KMS-11 (cell line): ENCODE data around the gene SYNE1.

Experiments
- H2AFZ ChIP-seq: fragments of 200-600 bp; sonication (generic); 2 replicates; pipeline ENCODE4 v1.6.1; 2016; ENCODE audit warnings: antibody characterized with exemption, mixed run types, low read depth
- H3K27ac ChIP-seq: fragments of 200-600 bp; sonication (generic); 2 replicates; pipeline ENCODE4 v1.6.1; 2016; ENCODE audit warnings: mild to moderate bottlenecking, mixed run types
- H3K27me3 ChIP-seq: fragments of 200-600 bp; sonication (generic); 2 replicates; pipeline ENCODE4 v1.6.1; 2017; ENCODE audit warnings: mild to moderate bottlenecking, low read depth, mixed run types, moderate library complexity; ENCODE audit not compliant: insufficient read depth
- H3K36me3 ChIP-seq: fragments of 200-600 bp; sonication (generic); 2 replicates; pipeline ENCODE4 v1.6.1; 2017; ENCODE audit warnings: mild to moderate bottlenecking, mixed run types; ENCODE audit not compliant: insufficient read depth
- H3K4me1 ChIP-seq: fragments of 200-600 bp; sonication (generic); 2 replicates; pipeline ENCODE4 v1.6.1; 2016; ENCODE audit warnings: mild to moderate bottlenecking, low read depth, mixed run types; ENCODE audit not compliant: poor library complexity, severe bottlenecking
- H3K4me2 ChIP-seq: fragments of 200-600 bp; sonication (generic); 2 replicates; pipeline ENCODE4 v1.7.0; 2016; ENCODE audit warnings: mild to moderate bottlenecking, mixed run types
- H3K4me3 ChIP-seq: fragments of 200-600 bp; sonication (generic); IDR thresholded peaks from 2 replicates; pipeline ENCODE4 v1.6.1; 2017; ENCODE audit warnings: low read depth, low read length, mixed read lengths; ENCODE audit not compliant: insufficient read depth
- H3K79me2 ChIP-seq: fragments of 200-600 bp; sonication (generic); 2 replicates; pipeline ENCODE4 v1.6.1; 2016; ENCODE audit warnings: low read depth, mixed run types; ENCODE audit not compliant: insufficient read depth
- H3K9ac ChIP-seq: fragments of 200-600 bp; sonication (generic); 2 replicates; pipeline ENCODE4 v1.6.1; 2016; ENCODE audit warnings: mild to moderate bottlenecking, mixed run types
- H4K20me1 ChIP-seq: fragments of 200-600 bp; sonication (generic); 2 replicates; pipeline ENCODE4 v1.6.1; 2016; ENCODE audit warnings: mild to moderate bottlenecking, mixed run types; ENCODE audit not compliant: insufficient read depth
- TF ChIP-seq, protein P1 (sequence below): fragments of 200-600 bp; sonication (generic); conservative IDR thresholded peaks from 2 replicates; pipeline ENCODE4 v1.6.1; 2017; ENCODE audit warnings: low read depth, mild to moderate bottlenecking, antibody characterized with exemption, low read length, moderate library complexity, mixed read lengths

The SYNE1 gene

DNA sequence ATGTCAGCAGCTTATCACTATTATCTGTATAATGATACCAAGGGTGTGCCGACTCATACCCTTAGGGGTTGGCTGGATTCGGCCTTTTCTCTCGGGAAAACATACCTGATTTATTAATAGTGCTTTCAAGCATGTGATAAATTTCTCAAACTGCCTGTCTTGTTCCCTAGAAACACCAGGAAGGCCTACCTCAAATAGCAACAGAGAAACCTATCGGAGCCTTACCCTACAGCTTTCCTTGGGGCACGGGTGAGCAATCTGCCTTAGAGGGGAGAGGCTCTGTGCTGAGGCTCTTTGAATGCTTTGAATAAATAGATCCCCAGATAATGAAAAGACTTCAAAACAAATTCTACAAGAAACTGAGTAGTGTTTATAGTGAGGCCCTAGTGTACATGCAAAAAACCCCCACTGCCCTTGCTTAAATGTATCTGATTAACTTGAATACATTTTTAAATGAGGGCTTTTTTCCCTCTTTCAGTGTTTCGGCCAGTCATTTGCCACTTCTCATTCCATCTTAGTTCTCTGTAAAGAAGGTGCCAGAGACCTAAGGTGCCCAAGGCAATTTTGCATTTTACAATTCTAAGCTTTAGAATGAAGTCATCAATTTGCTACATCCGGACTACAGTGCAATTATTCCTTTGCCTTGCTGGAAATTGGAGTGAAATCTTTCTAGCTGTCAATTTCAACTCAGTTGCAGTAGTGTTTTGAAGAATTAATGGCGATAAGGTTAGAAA lies 509.6 kb downstream of the SYNE1 start:
- Histone ChIP-seq H4K20me1 (no peaks in the 10 kb centered on the region), H3K4me2 (no peak overlapping the region), H3K4me3 (no peak overlapping the region), H3K9ac (no peak overlapping the region), H2AFZ (no peak overlapping the region), H3K79me2 (no peaks in the 10 kb centered on the region), H3K4me1 (peaks cover 7% of the 10 kb centered on the region), H3K27ac (no peak overlapping the region), H3K36me3 (no peaks in the 10 kb centered on the region), H3K27me3 (no peaks in the 10 kb centered on the region)
- TF ChIP-seq, protein P1, sequence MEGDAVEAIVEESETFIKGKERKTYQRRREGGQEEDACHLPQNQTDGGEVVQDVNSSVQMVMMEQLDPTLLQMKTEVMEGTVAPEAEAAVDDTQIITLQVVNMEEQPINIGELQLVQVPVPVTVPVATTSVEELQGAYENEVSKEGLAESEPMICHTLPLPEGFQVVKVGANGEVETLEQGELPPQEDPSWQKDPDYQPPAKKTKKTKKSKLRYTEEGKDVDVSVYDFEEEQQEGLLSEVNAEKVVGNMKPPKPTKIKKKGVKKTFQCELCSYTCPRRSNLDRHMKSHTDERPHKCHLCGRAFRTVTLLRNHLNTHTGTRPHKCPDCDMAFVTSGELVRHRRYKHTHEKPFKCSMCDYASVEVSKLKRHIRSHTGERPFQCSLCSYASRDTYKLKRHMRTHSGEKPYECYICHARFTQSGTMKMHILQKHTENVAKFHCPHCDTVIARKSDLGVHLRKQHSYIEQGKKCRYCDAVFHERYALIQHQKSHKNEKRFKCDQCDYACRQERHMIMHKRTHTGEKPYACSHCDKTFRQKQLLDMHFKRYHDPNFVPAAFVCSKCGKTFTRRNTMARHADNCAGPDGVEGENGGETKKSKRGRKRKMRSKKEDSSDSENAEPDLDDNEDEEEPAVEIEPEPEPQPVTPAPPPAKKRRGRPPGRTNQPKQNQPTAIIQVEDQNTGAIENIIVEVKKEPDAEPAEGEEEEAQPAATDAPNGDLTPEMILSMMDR: no peak

DNA sequence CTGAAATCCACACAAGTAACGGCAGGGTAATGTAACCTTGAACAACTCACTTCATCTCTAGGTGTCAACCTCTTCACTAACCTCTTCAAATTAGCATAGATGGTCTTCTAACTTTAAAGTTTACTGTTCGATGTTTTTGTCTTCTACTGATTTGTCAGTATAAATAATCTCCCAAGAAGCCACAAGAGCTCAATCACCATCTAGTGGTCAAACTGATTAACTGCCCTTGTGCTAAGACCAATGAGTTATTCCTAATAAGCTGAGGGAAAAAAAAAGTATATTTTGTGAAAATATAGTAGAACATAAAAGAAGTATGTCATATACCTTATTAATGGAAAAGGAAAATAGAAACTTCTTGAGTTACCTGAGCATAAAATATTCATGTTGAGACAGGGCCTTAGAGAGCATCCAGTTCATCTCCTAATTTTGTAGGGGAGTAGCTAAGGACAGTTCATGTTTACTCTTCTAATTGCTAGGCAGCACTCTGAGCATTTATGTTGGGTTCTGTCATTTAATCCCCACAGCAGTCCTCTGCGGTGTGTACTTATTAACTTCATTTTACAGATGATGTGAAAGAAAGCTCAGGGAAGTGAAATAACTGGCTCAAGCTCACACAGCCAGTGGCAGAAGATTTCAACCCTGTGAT lies 512.6 kb downstream of the SYNE1 start:
- Histone ChIP-seq H3K4me2 (no peak overlapping the region), H3K4me1 (peaks cover 7% of the 10 kb centered on the region), H3K9ac (no peak overlapping the region), H3K36me3 (no peaks in the 10 kb centered on the region), H3K27me3 (no peaks in the 10 kb centered on the region), H3K27ac (no peak overlapping the region), H4K20me1 (no peaks in the 10 kb centered on the region), H3K79me2 (no peaks in the 10 kb centered on the region), H2AFZ (no peak overlapping the region; the same call in 1 of the 2 replicates), H3K4me3 (no peak overlapping the region)
- TF ChIP-seq, protein P1: peak; percentile 80

DNA sequence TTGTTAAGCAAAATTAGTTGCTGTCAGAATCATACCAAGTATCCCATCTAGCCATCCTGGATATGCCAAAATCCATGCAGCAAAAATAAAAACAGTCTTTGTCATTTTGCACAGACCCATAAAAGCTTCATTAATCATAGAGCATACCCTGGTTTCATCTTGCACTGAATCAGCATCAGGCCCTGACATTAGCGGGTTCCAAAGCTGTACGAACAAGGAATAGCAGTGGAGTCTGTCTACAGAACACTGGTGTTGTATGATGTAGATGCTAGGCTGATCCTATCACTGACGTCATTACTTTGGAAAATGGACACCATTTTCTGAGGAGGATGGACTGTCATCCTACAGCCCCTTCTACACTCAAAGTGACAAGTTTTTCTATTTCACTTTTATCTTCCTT lies 514.1 kb downstream of the SYNE1 start:
- TF ChIP-seq, protein P1: no peak
- no peaks in the 10 kb centered on the region for H3K79me2 ChIP-seq
- H4K20me1 ChIP-seq: no peaks in the 10 kb centered on the region
- no peaks in the 10 kb centered on the region for H3K36me3 ChIP-seq
- H3K9ac ChIP-seq: no peak overlapping the region
- H3K4me2 ChIP-seq: no peak overlapping the region
- no peak overlapping the region for H3K4me3 ChIP-seq
- H3K27me3 ChIP-seq: no peaks in the 10 kb centered on the region
- peaks cover 9% of the 10 kb centered on the region for H3K4me1 ChIP-seq
- H3K27ac ChIP-seq: no peak overlapping the region
- no peak overlapping the region for H2AFZ ChIP-seq

DNA sequence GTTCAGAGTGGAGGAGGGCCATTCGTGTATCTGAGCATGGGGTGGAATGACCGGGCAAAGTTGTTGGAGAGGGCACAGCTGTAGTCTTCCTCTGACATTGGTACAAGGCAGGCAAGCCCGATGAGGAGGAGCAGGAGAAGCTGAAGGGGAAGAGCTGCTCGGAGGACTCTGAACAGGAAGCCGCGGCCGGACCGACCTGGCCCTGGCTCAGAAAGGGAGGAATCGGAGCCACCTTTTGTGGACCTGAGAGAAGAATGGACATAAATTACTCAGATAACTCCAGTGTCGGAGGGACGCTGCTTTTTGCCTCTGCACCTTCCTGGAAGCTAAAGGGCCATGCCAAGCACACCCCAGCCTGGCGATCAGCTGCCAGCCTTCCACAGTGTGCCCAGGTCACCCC lies 514.7 kb downstream of the SYNE1 start:
- no peaks in the 10 kb centered on the region for H3K36me3 ChIP-seq

More for the DNA sequence above, 514.7 kb downstream of the SYNE1 start:
- no peaks in the 10 kb centered on the region for H4K20me1 ChIP-seq
- H3K4me1 ChIP-seq: peaks cover 15% of the 10 kb centered on the region
- no peak overlapping the region for H3K4me2 ChIP-seq
- no peak overlapping the region for H2AFZ ChIP-seq
- TF ChIP-seq, protein P1: no peak
- no peak overlapping the region for H3K4me3 ChIP-seq
- no peaks in the 10 kb centered on the region for H3K79me2 ChIP-seq
- no peaks in the 10 kb centered on the region for H3K27me3 ChIP-seq
- H3K27ac ChIP-seq: no peak overlapping the region
- H3K9ac ChIP-seq: no peak overlapping the region
